IPS-18a (cell line): ENCODE measurements around the gene HMX3.

Source experiments
- H3K27ac ChIP-seq: one replicate; pipeline ENCODE4 v1.5.1; 2013; ENCODE audit warnings: low read length
- H3K27me3 ChIP-seq: one replicate; pipeline ENCODE4 v1.6.1; 2013; ENCODE audit warnings: mild to moderate bottlenecking, low read length; ENCODE audit not compliant: control insufficient read depth, insufficient read depth
- H3K36me3 ChIP-seq: one replicate; pipeline ENCODE4 v1.6.1; 2013; ENCODE audit warnings: low read depth, low read length; ENCODE audit not compliant: control insufficient read depth
- H3K4me1 ChIP-seq: one replicate; pipeline ENCODE4 v1.6.1; 2013; ENCODE audit warnings: low read depth, low read length; ENCODE audit not compliant: control insufficient read depth
- H3K4me3 ChIP-seq: one replicate; pipeline ENCODE4 v1.5.1; 2013; ENCODE audit warnings: low read length
- H3K9ac ChIP-seq: one replicate; pipeline ENCODE4 v1.6.1; 2013; ENCODE audit warnings: mild to moderate bottlenecking, low read length, moderate library complexity
- H3K9me3 ChIP-seq: one replicate; pipeline ENCODE4 v1.6.1; 2013; ENCODE audit warnings: low read depth, low read length; ENCODE audit not compliant: control insufficient read depth

Gene HMX3

GRCh38 chr10:123136221-123136805 is 543 bp downstream of the HMX3 start:
- H3K9ac ChIP-seq: no peak overlapping the region
- peaks cover 100% of the 10 kb centered on the region for H3K27me3 ChIP-seq
- peak overlapping the region; percentile 55 for H3K4me3 ChIP-seq
- no peaks in the 10 kb centered on the region for H3K9me3 ChIP-seq
- peaks cover 29% of the 10 kb centered on the region for H3K4me1 ChIP-seq
- no peaks in the 10 kb centered on the region for H3K36me3 ChIP-seq
- H3K27ac ChIP-seq: no peak overlapping the region

- H3K4me3 ChIP-seq: peak overlapping the region; percentile 55
- peaks cover 100% of the 10 kb centered on the region for H3K27me3 ChIP-seq
- H3K4me1 ChIP-seq: peaks cover 29% of the 10 kb centered on the region
Observed at GRCh38 chr10:123136806-123137642, 1.3 kb downstream of the HMX3 start.

GRCh38 chr10:123139165-123139520 is 3.4 kb downstream of the HMX3 start:
- H3K27ac ChIP-seq: no peak overlapping the region
- no peaks in the 10 kb centered on the region for H3K36me3 ChIP-seq
- no peak overlapping the region for H3K9ac ChIP-seq
- H3K4me1 ChIP-seq: peaks cover 30% of the 10 kb centered on the region
- no peaks in the 10 kb centered on the region for H3K9me3 ChIP-seq
- H3K27me3 ChIP-seq: peaks cover 100% of the 10 kb centered on the region
- peak overlapping the region; percentile 26 for H3K4me3 ChIP-seq

More at GRCh38 chr10:123136806-123137642, 1.3 kb downstream of the HMX3 start:
- Histone ChIP-seq H3K9me3 (no peaks in the 10 kb centered on the region), H3K36me3 (no peaks in the 10 kb centered on the region), H3K9ac (no peak overlapping the region), H3K27ac (no peak overlapping the region)

GRCh38 chr10:123139521-123140163 is 3.9 kb downstream of the HMX3 start:
- Histone ChIP-seq H3K4me1 (peaks cover 28% of the 10 kb centered on the region), H3K27ac (no peak overlapping the region), H3K27me3 (peaks cover 100% of the 10 kb centered on the region), H3K9me3 (no peaks in the 10 kb centered on the region), H3K36me3 (no peaks in the 10 kb centered on the region), H3K4me3 (peak overlapping the region; percentile 26), H3K9ac (no peak overlapping the region)

- Histone ChIP-seq H3K9ac (no peak overlapping the region), H3K36me3 (no peaks in the 10 kb centered on the region), H3K27ac (no peak overlapping the region), H3K4me3 (peak overlapping the region; percentile 26), H3K4me1 (peaks cover 32% of the 10 kb centered on the region), H3K9me3 (no peaks in the 10 kb centered on the region), H3K27me3 (peaks cover 100% of the 10 kb centered on the region)
Observed at GRCh38 chr10:123140164-123140982, 4.6 kb downstream of the HMX3 start.

- Histone ChIP-seq H3K9me3 (no peaks in the 10 kb centered on the region), H3K36me3 (no peaks in the 10 kb centered on the region), H3K4me3 (no peak overlapping the region), H3K27me3 (peaks cover 100% of the 10 kb centered on the region), H3K27ac (no peak overlapping the region), H3K9ac (no peak overlapping the region), H3K4me1 (peaks cover 37% of the 10 kb centered on the region)
Observed at GRCh38 chr10:123140983-123141390, 5.2 kb downstream of the HMX3 start.

- H3K36me3 ChIP-seq: no peaks in the 10 kb centered on the region
- H3K9me3 ChIP-seq: no peaks in the 10 kb centered on the region
- no peak overlapping the region for H3K27ac ChIP-seq
- H3K4me1 ChIP-seq: peaks cover 47% of the 10 kb centered on the region
- H3K4me3 ChIP-seq: peak overlapping the region; percentile 41
- H3K27me3 ChIP-seq: peaks cover 100% of the 10 kb centered on the region
- no peak overlapping the region for H3K9ac ChIP-seq
Observed at GRCh38 chr10:123141791-123142700, 6.3 kb downstream of the HMX3 start.

- no peak overlapping the region for H3K9ac ChIP-seq
- H3K9me3 ChIP-seq: no peaks in the 10 kb centered on the region
- no peak overlapping the region for H3K27ac ChIP-seq
- H3K36me3 ChIP-seq: no peaks in the 10 kb centered on the region
- H3K27me3 ChIP-seq: peaks cover 100% of the 10 kb centered on the region
- peak overlapping the region; percentile 41 for H3K4me3 ChIP-seq
- peaks cover 45% of the 10 kb centered on the region for H3K4me1 ChIP-seq
Observed at GRCh38 chr10:123142701-123143161, 7.0 kb downstream of the HMX3 start.

GRCh38 chr10:123143162-123143824 is 7.5 kb downstream of the HMX3 start:
- H3K27ac ChIP-seq: no peak overlapping the region
- H3K4me3 ChIP-seq: peak overlapping the region; percentile 41
- H3K9me3 ChIP-seq: no peaks in the 10 kb centered on the region
- peaks cover 100% of the 10 kb centered on the region for H3K27me3 ChIP-seq
- peaks cover 43% of the 10 kb centered on the region for H3K4me1 ChIP-seq
- H3K9ac ChIP-seq: no peak overlapping the region
- H3K36me3 ChIP-seq: no peaks in the 10 kb centered on the region

- Histone ChIP-seq H3K9me3 (no peaks in the 10 kb centered on the region), H3K27me3 (peaks cover 100% of the 10 kb centered on the region), H3K4me3 (no peak overlapping the region), H3K9ac (no peak overlapping the region), H3K36me3 (no peaks in the 10 kb centered on the region), H3K27ac (no peak overlapping the region), H3K4me1 (peaks cover 44% of the 10 kb centered on the region)
Observed at GRCh38 chr10:123143825-123144168, 8.0 kb downstream of the HMX3 start.
